Mucosa of gallbladder (tissue), 1 donor: ENCODE results near the gene SPTBN1. TPM values are rescaled to one million over a fixed set of nuclear protein-coding genes. Genes with fewer than 3 reads are reported as not detected.

Experiments used
- DNase-seq: peaks from one replicate; pipeline ENCODE4 v3.0.0-alpha.2; 2020; ENCODE audit warnings: low spot score
- total RNA-seq: library from RNA; stranded (reverse); gene quantifications from one replicate; pipeline ENCODE4 v1.2.1, GENCODE V29; 2021
- donor health status: DM: no; HTN: no; CAD: no.

The SPTBN1 gene
- 433 TPM for total RNA-seq

- DNase-seq: peak; percentile 78
These were observed at the start of gene SPTBN1 for GRCh38 chr2:54455563-54456361. SPTBN1 (plus strand) TSS chr2:54456327; CDS start chr2:54526419, 70,092 bp downstream.

GRCh38 chr2:54407693-54408092 is 48.4 kb upstream of the SPTBN1 start:
- no peak for DNase-seq

GRCh38 chr2:54408288-54408687 is 47.8 kb upstream of the SPTBN1 start:
- no peak for DNase-seq

DNA sequence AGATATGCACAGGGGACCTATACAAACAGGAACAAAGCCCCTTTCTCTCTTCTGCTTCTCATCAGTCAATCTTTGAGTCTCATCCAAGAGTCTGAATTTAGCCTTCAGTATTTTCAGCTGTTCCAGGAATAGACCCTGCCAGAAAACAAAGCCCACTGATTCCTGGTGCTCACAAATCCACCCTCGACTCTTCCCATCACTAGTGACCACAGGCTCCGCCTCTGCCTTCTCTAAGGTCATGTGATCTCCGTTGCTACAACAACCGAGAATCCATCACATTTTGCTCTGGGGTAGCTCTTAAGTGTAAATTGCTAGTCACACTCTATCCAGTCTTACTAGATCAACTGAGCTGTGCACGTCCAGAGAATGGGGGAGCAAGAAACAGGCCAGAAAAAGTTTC is 46.4 kb upstream of the SPTBN1 start:
- no peak for DNase-seq

DNA sequence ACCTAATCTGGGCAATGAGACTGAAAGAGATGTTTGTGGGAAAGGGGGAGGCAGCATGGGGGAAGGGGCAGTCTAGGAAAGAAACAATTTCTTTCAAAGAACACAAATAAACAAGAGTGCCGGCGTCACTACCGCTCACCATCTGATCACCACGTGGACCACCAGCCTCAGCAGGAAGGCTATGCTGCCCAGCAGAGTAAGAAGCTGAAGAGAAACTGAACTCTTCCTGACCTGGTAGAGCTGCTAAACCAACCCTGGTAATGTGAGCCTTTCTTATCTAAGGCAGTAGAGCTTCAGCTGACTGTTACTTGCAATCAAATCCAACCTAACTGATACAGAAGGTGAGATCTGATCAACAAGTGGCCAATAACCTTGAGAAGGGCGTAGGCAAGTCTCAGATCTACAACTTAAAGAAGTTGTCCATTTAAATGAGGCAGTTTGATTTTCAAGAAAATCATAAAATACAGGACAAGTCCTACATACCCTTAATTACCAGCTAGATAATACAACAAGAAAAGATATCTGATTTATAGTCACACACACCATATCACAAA is 44.2 kb upstream of the SPTBN1 start:
- DNase-seq: no peak

DNA sequence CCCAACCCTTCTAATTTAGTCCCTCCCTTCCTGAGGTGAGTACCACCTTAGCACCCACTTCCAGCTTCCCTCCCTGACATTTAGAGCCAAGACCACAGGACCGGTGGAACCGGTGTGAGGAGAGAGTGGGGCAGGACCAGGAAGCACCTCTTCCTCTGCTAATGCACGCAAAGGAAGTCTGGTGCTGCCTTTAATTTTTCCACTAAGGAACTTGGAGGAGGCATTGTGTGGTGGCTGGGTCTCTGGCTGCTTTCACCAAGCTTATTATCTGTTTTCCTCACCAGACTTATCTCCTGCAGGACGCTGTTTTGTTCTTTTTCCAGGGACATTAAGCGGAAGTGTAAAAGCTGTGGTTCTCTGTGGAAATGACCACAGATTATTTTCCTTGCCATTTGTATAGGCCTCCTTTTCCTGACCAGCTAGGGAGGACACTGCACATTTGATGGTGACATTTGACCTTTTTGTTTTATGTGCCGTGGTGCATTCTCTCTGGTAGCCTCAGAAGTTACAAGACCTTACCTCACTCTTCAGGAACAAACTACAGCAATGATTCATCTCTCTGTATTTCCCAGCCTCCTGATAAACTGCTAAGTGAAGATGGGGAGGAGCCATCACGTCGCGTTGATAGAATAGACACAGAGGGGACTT is 39.8 kb upstream of the SPTBN1 start:
- no peak for DNase-seq

DNA sequence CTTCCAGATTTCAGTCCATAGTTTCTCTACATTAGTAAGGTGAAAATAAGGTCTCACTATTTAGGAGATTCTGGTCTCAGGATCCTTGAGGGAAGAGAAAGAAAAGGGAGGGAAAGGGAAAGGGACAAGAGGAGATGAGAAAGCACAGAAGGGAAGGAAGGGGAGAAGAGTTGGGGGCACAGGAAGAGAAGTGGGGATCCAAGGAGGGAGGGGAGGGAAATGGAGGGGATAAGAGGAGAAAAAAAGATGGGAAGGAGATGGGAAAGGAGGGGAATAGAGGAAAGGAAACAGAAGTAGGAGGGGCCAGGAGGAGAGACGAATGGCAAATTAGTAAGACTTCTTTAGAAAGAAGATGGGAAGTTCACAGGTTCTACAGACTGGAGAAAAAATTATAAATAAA is 39.2 kb upstream of the SPTBN1 start:
- DNase-seq: no peak

GRCh38 chr2:54417577-54417976 is 38.5 kb upstream of the SPTBN1 start:
- no peak for DNase-seq

DNA sequence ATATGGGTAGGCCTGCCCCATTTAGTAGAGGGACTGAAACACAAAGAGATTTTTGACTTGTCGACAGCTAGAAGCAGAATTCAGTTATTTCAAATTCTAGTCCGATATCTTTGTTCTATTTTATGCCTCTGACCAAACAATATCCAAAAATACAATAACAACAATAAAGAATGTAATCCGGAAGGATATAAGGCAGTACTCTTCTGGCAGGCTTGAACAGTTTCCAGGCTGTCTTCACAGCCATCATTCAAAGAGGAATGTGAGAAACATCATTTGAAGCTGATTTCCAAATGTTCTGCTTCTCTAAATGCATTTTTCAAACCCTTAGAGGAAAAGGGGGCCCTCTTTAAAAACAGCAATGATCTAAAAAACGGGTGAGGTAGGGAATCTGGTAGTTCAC is 36.7 kb upstream of the SPTBN1 start:
- DNase-seq: no peak

DNA sequence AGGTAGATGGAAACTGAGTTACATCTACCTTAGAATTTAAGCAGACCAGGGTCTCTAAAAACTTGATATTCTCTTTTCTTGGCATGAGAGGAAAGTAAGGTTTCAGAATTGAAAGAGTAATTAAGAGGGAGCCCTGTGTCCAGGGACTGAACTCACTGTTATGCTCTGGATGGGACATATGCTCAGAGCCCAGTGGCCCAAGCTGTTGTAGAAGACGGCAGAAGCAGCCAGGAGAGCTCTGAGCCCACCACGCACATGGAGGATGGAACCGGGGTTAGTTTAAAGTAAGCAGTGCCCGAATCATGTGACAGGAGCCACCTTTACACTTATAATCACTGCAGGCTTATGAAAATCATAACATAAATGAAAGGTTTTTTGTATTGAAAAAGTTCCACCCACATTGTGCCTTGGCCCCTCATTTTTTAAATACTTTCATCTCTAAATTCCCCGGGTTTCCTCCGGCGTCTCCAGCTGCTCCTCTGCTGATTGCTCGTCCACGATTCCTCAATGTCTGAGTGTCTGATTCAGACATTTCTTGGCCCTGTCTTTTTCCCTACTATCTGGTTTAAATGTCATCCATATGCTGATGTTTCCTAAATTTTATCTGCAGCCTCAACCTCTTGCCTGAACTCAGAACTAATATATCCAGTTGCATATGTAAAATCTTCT is 36.1 kb upstream of the SPTBN1 start:
- DNase-seq: no peak

GRCh38 chr2:54420524-54421172 is 35.5 kb upstream of the SPTBN1 start:
- DNase-seq: no peak

DNA sequence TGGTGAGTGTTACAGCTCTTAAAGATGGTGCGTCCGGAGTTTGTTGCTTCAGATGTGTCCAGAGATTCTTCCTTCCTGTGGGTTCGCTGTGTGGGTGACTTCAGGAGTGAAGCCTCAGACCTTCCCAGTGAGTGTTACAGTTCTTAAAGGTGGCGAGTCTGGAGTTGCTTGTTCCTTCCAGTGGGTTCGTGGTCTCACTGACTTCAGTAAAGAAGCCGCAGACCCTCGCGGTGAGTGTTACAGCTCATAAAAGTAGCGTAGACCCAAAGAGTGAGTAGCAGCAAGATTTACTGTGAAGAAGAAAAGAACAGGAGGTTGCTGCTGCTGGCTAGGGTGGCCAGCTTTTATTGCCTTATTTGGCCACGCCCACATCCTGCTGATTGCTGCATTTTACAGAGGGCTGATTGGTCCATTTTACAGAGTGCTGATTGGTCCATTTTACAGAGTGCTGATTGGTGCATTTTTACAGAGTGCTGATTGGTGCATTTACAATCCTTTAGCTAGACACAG is 34.0 kb upstream of the SPTBN1 start:
- DNase-seq: no peak

GRCh38 chr2:54423213-54423612 is 32.9 kb upstream of the SPTBN1 start:
- DNase-seq: no peak

- DNase-seq: no peak
These were observed 31.5 kb upstream of the SPTBN1 start for GRCh38 chr2:54424555-54425163.

- no peak for DNase-seq
These were observed 27.9 kb upstream of the SPTBN1 start for GRCh38 chr2:54428108-54428831.

- DNase-seq: no peak
These were observed 27.1 kb upstream of the SPTBN1 start for GRCh38 chr2:54429054-54429453.

DNA sequence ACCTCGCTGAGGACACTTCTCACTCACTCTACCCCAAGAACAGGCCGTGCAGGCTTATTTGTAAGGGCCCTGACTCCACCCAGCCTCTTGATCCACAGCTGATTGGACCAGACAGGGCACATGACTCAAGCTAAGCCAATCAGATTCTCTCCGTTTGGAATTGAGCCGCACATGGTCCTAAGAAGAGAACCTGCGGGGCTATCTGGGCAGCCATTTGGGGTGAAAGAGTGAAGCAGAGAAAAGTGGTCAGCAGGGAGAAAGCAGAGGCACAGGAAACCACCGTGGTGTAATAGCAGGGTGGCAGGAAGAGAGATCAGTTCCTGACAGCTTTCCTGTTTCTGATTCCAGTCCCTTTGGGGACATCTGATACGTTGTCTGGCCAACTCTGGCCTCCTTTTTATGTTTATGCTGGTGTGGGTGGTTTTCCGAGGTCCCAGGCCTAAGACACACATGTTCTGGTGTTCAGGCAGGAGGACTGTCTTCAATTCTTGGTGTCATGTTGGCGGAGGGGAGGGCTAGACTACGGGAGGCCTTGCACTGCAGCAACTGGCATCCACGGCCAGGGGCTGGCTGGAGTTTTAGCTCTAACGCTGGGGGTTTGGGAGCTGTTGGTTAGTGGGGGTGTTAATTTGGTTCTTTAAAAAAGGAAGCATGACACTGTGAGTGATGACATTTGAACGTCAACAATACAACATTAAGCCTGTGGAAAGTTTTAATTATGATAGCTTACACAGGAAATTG is 26.1 kb upstream of the SPTBN1 start:
- no peak for DNase-seq

DNA sequence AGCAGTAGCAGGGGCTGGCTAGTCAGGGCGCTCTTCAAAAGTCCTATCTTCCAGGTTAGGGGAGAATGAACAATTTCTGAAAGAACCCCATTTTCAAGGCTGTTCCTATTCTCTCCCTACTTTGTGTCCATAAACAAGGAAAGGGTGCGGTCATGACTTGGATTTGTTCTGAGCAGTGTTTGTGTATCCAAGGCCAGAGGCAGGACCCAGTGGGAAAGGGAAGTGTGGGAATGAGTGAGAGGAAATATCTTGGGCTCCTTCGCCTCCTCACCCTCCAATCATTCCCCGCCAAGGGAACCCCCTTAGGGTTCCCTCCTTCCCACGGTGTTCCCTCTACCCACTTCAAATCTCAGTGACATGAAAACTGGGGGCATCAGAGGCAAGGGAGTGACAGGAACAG is 25.5 kb upstream of the SPTBN1 start:
- DNase-seq: no peak

- DNase-seq: no peak
These were observed 23.7 kb upstream of the SPTBN1 start for GRCh38 chr2:54432251-54433015.
